PC-3 (cell line): ENCODE results near the gene NOL4L. TPM values are rescaled to one million over a fixed set of nuclear protein-coding genes. Genes with fewer than 3 reads are reported as not detected.

Source experiments
- ATAC-seq: fragments of 200-7000 bp; cut with Tn5 transposase; 2 replicates; pipeline ENCODE4 v1.9.1; 2020; ENCODE audit warnings: mild to moderate bottlenecking, moderate library complexity
- BruUV-seq: library from RNA; stranded (reverse); fragments of 400-500 nt; replicated peaks from 2 replicates; lab custom pipeline; 2021; lab: Mats Ljungman, UMichigan
- CTCF ChIA-PET: fragments of 300-600 bp; sonication (Branson Sonifier 250); formaldehyde crosslinking; loops from one replicate; lab custom pipeline; 2022; ENCODE audit warnings: antibody characterized with exemption; lab: Charles Lee
- POLR2A ChIA-PET: fragments of 300-600 bp; sonication (Branson Sonifier 250); formaldehyde crosslinking; loops from one replicate; lab custom pipeline; 2022; ENCODE audit warnings: antibody characterized with exemption; ENCODE audit not compliant: unreplicated experiment; lab: Charles Lee
- DNase-seq: peaks from one replicate; pipeline ENCODE4 v3.0.0-alpha.2; 2015
- H2AFZ ChIP-seq: fragments of 300-600 bp; sonication (generic); 2 replicates; pipeline ENCODE4 v1.6.0; 2016; ENCODE audit warnings: antibody characterized with exemption, low read length
- H3F3A ChIP-seq: fragments of 300-600 bp; sonication (generic); one replicate; pipeline ENCODE4 v1.6.0; 2017; ENCODE audit warnings: antibody characterized with exemption, low read length, control low read depth, mild to moderate bottlenecking; ENCODE audit not compliant: unreplicated experiment
- H3K27ac ChIP-seq: fragments of 300-600 bp; sonication (generic); 2 replicates; pipeline ENCODE4 v1.5.1; 2016; ENCODE audit warnings: mild to moderate bottlenecking, low read length
- H3K27me3 ChIP-seq: fragments of 300-600 bp; sonication (generic); 2 replicates; pipeline ENCODE4 v1.6.1; 2016; ENCODE audit warnings: low read length, mixed read lengths
- H3K36me3 ChIP-seq: fragments of 300-600 bp; sonication (generic); 2 replicates; pipeline ENCODE4 v1.6.1; 2016; ENCODE audit warnings: low read depth, mixed run types, low read length, mixed read lengths
- H3K4me1 ChIP-seq: fragments of 300-600 bp; sonication (generic); 2 replicates; pipeline ENCODE4 v1.5.1; 2016; ENCODE audit warnings: low read length; ENCODE audit not compliant: insufficient read depth
- H3K4me2 ChIP-seq: fragments of 300-600 bp; sonication (generic); 2 replicates; pipeline ENCODE4 v1.6.0; 2016; ENCODE audit warnings: low read length
- H3K4me3 ChIP-seq: fragments of 300-600 bp; sonication (generic); 2 replicates; pipeline ENCODE4 v1.5.1; 2016; ENCODE audit warnings: mild to moderate bottlenecking, low read length, mixed read lengths
- H3K79me2 ChIP-seq: fragments of 300-600 bp; sonication (generic); 2 replicates; pipeline ENCODE4 v1.6.1; 2017; ENCODE audit warnings: low read length, mixed read lengths
- H3K9ac ChIP-seq: fragments of 300-600 bp; sonication (generic); 2 replicates; pipeline ENCODE4 v1.6.0; 2016; ENCODE audit warnings: mild to moderate bottlenecking, low read length
- H3K9me2 ChIP-seq: fragments of 300-600 bp; sonication (generic); replicated peaks from 2 replicates; pipeline ENCODE4 v1.6.1; 2016; ENCODE audit warnings: mixed run types, low read length, mixed read lengths
- H3K9me3 ChIP-seq: fragments of 300-600 bp; sonication (generic); 2 replicates; pipeline ENCODE4 v1.6.1; 2016; ENCODE audit warnings: low read length, mixed read lengths
- H4K20me1 ChIP-seq: fragments of 300-600 bp; sonication (generic); 2 replicates; pipeline ENCODE4 v1.6.1; 2016; ENCODE audit warnings: low read length, mixed read lengths
- EZH2 ChIP-seq: fragments of 300-600 bp; sonication (generic); IDR thresholded peaks from one replicate; pipeline ENCODE4 v1.6.1; 2017; ENCODE audit warnings: antibody characterized with exemption, mild to moderate bottlenecking, low read length; ENCODE audit not compliant: unreplicated experiment
- EZH2phosphoT487 ChIP-seq: fragments of 300-600 bp; sonication (generic); IDR thresholded peaks from 2 replicates; pipeline ENCODE4 v1.6.1; 2018; ENCODE audit warnings: mild to moderate bottlenecking, antibody characterized with exemption, low read length, borderline replicate concordance
- intact Hi-C: fragments of 100-400 bp; cut with micrococcal nuclease; formaldehyde crosslinking; loops from 2 replicates; pipeline ENCODE4 v1.9.0; 2023
- total RNA-seq: library from RNA; depleted of rRNA; stranded (reverse); fragments of >200 nt; gene quantifications from 2 replicates; pipeline ENCODE4 v1.2.3, GENCODE V29; 2014
- TF ChIP-seq, protein P1 (sequence below): fragments of 300-600 bp; sonication (generic); conservative IDR thresholded peaks from 2 replicates; pipeline ENCODE4 v1.5.1; 2017; ENCODE audit warnings: antibody characterized with exemption, low read depth, mild to moderate bottlenecking, low read length

Gene NOL4L
- total RNA-seq, 1 experiment from 2014 or later = 7.3 TPM

DNA sequence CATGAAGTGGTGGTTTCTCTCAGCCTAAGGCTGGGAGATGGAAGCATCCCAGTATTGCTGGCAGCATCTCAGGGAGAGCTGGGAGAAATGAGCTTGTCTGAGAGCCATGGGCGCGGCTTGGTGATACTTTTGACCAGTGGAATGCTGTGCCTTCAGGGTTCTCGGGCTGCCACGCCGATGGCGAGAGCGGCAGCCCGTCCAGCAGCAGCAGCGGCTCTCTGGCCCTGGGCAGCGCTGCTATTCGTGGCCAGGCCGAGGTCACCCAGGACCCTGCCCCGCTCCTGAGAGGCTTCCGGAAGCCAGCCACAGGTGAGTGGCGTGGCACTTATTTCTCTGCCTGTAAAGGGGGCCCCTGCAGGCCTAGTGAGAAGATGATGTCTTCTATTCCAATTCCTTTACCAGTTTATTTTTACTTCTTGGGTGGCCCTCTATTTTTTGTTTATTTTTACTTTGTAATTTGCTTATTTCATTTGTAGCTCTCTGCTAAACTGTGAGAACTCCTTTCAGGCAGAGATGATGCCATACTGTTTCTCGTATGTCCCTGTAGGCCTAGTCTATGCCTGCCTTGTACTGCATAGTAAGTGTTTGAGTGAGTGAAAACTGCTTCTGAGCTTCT, 155.3 kb downstream of the NOL4L start:
- no peak overlapping the region for H3K9ac ChIP-seq
- ATAC-seq = no peak
- H3K9me2 ChIP-seq = no peaks in the 10 kb centered on the region
- no peak for DNase-seq
- H3K27ac ChIP-seq = no peak overlapping the region
- H3K27me3 ChIP-seq = no peaks in the 10 kb centered on the region
- no peaks in the 10 kb centered on the region for H3K4me1 ChIP-seq
- no peak overlapping the region for H2AFZ ChIP-seq
- CTCF ChIA-PET = no interaction called here
- H4K20me1 ChIP-seq = no peaks in the 10 kb centered on the region
- H3K4me2 ChIP-seq = no peak overlapping the region
- intact Hi-C loops = no loop called here
- BruUV-seq = no TSS peak
- H3K4me3 ChIP-seq = no peak overlapping the region
- H3K36me3 ChIP-seq = peaks cover 69% of the 10 kb centered on the region
- H3K79me2 ChIP-seq = 0 out of 2 replicates have a peak, but pooled peaks cover 8% of the 10 kb centered on the region
- TF ChIP-seq, protein P1, sequence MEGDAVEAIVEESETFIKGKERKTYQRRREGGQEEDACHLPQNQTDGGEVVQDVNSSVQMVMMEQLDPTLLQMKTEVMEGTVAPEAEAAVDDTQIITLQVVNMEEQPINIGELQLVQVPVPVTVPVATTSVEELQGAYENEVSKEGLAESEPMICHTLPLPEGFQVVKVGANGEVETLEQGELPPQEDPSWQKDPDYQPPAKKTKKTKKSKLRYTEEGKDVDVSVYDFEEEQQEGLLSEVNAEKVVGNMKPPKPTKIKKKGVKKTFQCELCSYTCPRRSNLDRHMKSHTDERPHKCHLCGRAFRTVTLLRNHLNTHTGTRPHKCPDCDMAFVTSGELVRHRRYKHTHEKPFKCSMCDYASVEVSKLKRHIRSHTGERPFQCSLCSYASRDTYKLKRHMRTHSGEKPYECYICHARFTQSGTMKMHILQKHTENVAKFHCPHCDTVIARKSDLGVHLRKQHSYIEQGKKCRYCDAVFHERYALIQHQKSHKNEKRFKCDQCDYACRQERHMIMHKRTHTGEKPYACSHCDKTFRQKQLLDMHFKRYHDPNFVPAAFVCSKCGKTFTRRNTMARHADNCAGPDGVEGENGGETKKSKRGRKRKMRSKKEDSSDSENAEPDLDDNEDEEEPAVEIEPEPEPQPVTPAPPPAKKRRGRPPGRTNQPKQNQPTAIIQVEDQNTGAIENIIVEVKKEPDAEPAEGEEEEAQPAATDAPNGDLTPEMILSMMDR = no peak
- no peak for TF ChIP-seq EZH2phosphoT487
- no peak for TF ChIP-seq EZH2
- no peaks in the 10 kb centered on the region for H3F3A ChIP-seq
- POLR2A ChIA-PET = no interaction called here
- H3K9me3 ChIP-seq = no peaks in the 10 kb centered on the region

DNA sequence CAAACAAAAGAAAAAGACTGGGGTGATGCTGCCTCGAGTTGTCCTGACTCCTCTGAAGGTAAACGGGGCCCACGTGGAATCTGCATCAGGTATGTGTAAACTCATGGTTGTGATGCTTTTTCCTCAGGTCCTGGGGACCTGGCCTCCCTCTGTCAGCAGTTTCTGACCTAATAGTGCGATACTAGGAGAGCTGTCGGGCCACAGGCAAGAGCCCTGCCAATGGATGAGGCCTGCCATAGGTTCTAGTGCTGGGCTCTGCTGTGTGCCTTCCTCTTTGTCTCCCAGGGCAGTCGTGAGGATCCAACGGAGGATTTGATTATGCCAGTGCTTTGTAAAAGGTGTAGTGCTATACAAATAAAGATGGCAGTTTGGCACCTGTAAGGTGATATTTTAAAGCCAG, 155.8 kb downstream of the NOL4L start:
- H3F3A ChIP-seq = no peaks in the 10 kb centered on the region
- H4K20me1 ChIP-seq = no peaks in the 10 kb centered on the region
- H3K9me3 ChIP-seq = no peaks in the 10 kb centered on the region
- no TSS peak for BruUV-seq
- no peak overlapping the region for H3K27ac ChIP-seq
- peaks cover 64% of the 10 kb centered on the region for H3K36me3 ChIP-seq
- 0 out of 2 replicates have a peak, but pooled peaks cover 8% of the 10 kb centered on the region for H3K79me2 ChIP-seq
- DNase-seq = no peak
- H3K9ac ChIP-seq = no peak overlapping the region
- H2AFZ ChIP-seq = no peak overlapping the region
- no peak overlapping the region for H3K4me3 ChIP-seq
- H3K4me1 ChIP-seq = no peaks in the 10 kb centered on the region
- no peak for ATAC-seq
- ChIA-PET POLR2A (no interaction called here), CTCF (no interaction called here)
- TF ChIP-seq EZH2phosphoT487 (no peak), EZH2 (no peak)
- TF ChIP-seq, protein P1 = no peak
- H3K9me2 ChIP-seq = no peaks in the 10 kb centered on the region
- no peak overlapping the region for H3K4me2 ChIP-seq
- intact Hi-C loops = no loop called here
- no peaks in the 10 kb centered on the region for H3K27me3 ChIP-seq

DNA sequence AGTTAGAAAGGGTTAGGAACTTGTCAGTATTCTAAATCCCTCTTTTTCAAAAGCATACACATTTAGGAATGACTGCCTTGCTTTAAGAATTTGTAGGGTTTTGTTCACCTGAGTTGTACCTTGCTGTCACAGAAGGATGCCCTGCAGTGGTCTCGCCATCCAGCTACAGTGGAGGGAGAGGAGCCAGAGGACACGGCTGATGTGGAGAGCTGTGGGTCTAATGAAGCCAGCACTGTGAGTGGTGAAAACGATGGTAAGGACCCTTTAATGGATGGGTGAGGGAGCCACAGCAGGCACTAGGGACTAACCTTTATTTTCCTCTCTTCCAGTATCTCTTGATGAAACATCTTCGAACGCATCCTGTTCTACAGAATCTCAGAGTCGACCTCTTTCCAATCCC, 157.1 kb downstream of the NOL4L start:
- no peak for TF ChIP-seq EZH2phosphoT487
- no peak overlapping the region for H3K4me2 ChIP-seq
- no peaks in the 10 kb centered on the region for H3K9me2 ChIP-seq
- no peaks in the 10 kb centered on the region for H3K4me1 ChIP-seq
- intact Hi-C loops = no loop called here
- H3K79me2 ChIP-seq = 0 out of 2 replicates have a peak, but pooled peaks cover 8% of the 10 kb centered on the region
- no peak overlapping the region for H3K27ac ChIP-seq
- ATAC-seq = no peak
- H3K27me3 ChIP-seq = no peaks in the 10 kb centered on the region
- ChIA-PET POLR2A (no interaction called here), CTCF (no interaction called here)
- BruUV-seq = no TSS peak
- no peaks in the 10 kb centered on the region for H3K9me3 ChIP-seq
- H3F3A ChIP-seq = no peaks in the 10 kb centered on the region
- H3K4me3 ChIP-seq = no peak overlapping the region
- no peak for DNase-seq
- H3K36me3 ChIP-seq = peaks cover 50% of the 10 kb centered on the region
- no peaks in the 10 kb centered on the region for H4K20me1 ChIP-seq
- no peak overlapping the region for H3K9ac ChIP-seq
- no peak overlapping the region for H2AFZ ChIP-seq
